ENCODE measurements around the gene RNPEP. TPM values are rescaled to one million over a fixed set of nuclear protein-coding genes. Genes with fewer than 3 reads are reported as not detected.
A peak's percentile ranks its signal among the peaks of the same experiment; 100 is the strongest.

RNPEP gene
- polyA plus RNA-seq, 3 donors, result 108 to 153 (median 127) TPM

- no peak for DNase-seq
- Mint-ChIP-seq H3K4me3 (no peak overlapping the region), H3K4me1 (no peaks in the 10 kb centered on the region), H3K36me3 (peaks cover 84 to 97% of the 10 kb centered on the region in 2 donors), H3K9me3 (peaks cover 0 to 2% (median 0%) of the 10 kb centered on the region in 7 donors), H3K27me3 (ENCODE audit: low read depth in 3 of 3) (peaks cover 0 to 2% (median 1%) of the 10 kb centered on the region in 3 donors), H3K27ac (peak overlapping the region in 1 of 7 donors; percentile 46)
- no peak for TF ChIP-seq CTCF (IDR thresholded peaks at IDR 0.05)
- H3K4me2 ChIP-seq (replicated peaks; ENCODE audit: extremely low read depth, low read length, poor library complexity, severe bottlenecking), result no peak overlapping the region
- no peaks in the 10 kb centered on the region for H3K27me3 ChIP-seq (ENCODE audit: control insufficient read depth in 2 of 2, insufficient read depth in 2 of 2, low read length in 2 of 2)
- no peaks in the 10 kb centered on the region for H3K4me1 ChIP-seq (ENCODE audit: control insufficient read depth in 1 of 2, insufficient read depth in 2 of 2, low read length in 2 of 2)
- intact Hi-C loops (cut with micrococcal nuclease), result loop anchor here in 1 of 2 donors (10.0 kb wide), 1 partner anchor 122 kb away; the partner anchor contains the start of gene GPR37L1
- WGBS (ENCODE audit: insufficient coverage), result no CpG with 5 or more reads among the region's 9 CpGs
- H3K36me3 ChIP-seq (replicated peaks in 1 of 2; ENCODE audit: control insufficient read depth in 1 of 2, insufficient read depth in 2 of 2, low read length in 2 of 2), result peaks cover 81 to 99% of the 10 kb centered on the region in 2 donors
- no peaks in the 10 kb centered on the region for H3K79me2 ChIP-seq (ENCODE audit: insufficient read depth, low read length)
- no peak overlapping the region for H3K9ac ChIP-seq (ENCODE audit: insufficient read depth, low read length, poor library complexity, severe bottlenecking)
- H3K27ac ChIP-seq (ENCODE audit: low read depth in 1 of 2, low read length in 2 of 2), result no peak overlapping the region
- H4K20me1 ChIP-seq (ENCODE audit: insufficient read depth, low read length), result peaks cover 59% of the 10 kb centered on the region
- no peak overlapping the region for H3K4me3 ChIP-seq (replicated peaks in 1 of 3; ENCODE audit: low read depth in 2 of 3, low read length in 3 of 3)
- H3K9me3 ChIP-seq (replicated peaks in 1 of 2; ENCODE audit: control insufficient read depth in 1 of 2, insufficient read depth in 1 of 2, low read length in 2 of 2), result no peaks in the 10 kb centered on the region
- H2AFZ ChIP-seq (ENCODE audit: insufficient read depth, low read depth, low read length, poor library complexity, severe bottlenecking), result no peak overlapping the region
These were observed 20.1 kb downstream of the RNPEP start for GRCh38 chr1:202002507-202002906.

- H2AFZ ChIP-seq (ENCODE audit: insufficient read depth, low read depth, low read length, poor library complexity, severe bottlenecking), result no peak overlapping the region
- no peaks in the 10 kb centered on the region for H3K27me3 ChIP-seq (ENCODE audit: control insufficient read depth in 2 of 2, insufficient read depth in 2 of 2, low read length in 2 of 2)
- DNase-seq, result no peak
- H3K27me3 Mint-ChIP-seq (ENCODE audit: low read depth in 3 of 3), result peaks cover 0 to 2% (median 1%) of the 10 kb centered on the region in 3 donors
- no peaks in the 10 kb centered on the region for H3K4me1 Mint-ChIP-seq
- over 99% methylated on average over 9 of the region's 9 CpGs for WGBS (ENCODE audit: insufficient coverage)
- TF ChIP-seq CTCF (IDR thresholded peaks at IDR 0.05), result no peak
- no peak overlapping the region for H3K27ac ChIP-seq (ENCODE audit: low read depth in 1 of 2, low read length in 2 of 2)
- intact Hi-C loops (cut with micrococcal nuclease), result loop anchor here in 1 of 2 donors (10.0 kb wide), 1 partner anchor 120 kb away; the partner anchor contains the start of gene GPR37L1
- no peaks in the 10 kb centered on the region for H3K4me1 ChIP-seq (ENCODE audit: control insufficient read depth in 1 of 2, insufficient read depth in 2 of 2, low read length in 2 of 2)
- peaks cover 50% of the 10 kb centered on the region for H4K20me1 ChIP-seq (ENCODE audit: insufficient read depth, low read length)
- no peak overlapping the region for H3K4me3 Mint-ChIP-seq
- H3K9me3 ChIP-seq (replicated peaks in 1 of 2; ENCODE audit: control insufficient read depth in 1 of 2, insufficient read depth in 1 of 2, low read length in 2 of 2), result no peaks in the 10 kb centered on the region
- peaks cover 75 to 95% of the 10 kb centered on the region in 2 donors for H3K36me3 Mint-ChIP-seq
- H3K36me3 ChIP-seq (replicated peaks in 1 of 2; ENCODE audit: control insufficient read depth in 1 of 2, insufficient read depth in 2 of 2, low read length in 2 of 2), result peaks cover 76 to 93% of the 10 kb centered on the region in 2 donors
- no peak overlapping the region for H3K4me2 ChIP-seq (replicated peaks; ENCODE audit: extremely low read depth, low read length, poor library complexity, severe bottlenecking)
- H3K4me3 ChIP-seq (replicated peaks in 1 of 3; ENCODE audit: low read depth in 2 of 3, low read length in 3 of 3), result no peak overlapping the region
- peaks cover 0 to 2% (median 0%) of the 10 kb centered on the region in 7 donors for H3K9me3 Mint-ChIP-seq
- no peak overlapping the region for H3K9ac ChIP-seq (ENCODE audit: insufficient read depth, low read length, poor library complexity, severe bottlenecking)
- no peak overlapping the region for H3K27ac Mint-ChIP-seq
- no peaks in the 10 kb centered on the region for H3K79me2 ChIP-seq (ENCODE audit: insufficient read depth, low read length)
These were observed 22.3 kb downstream of the RNPEP start for GRCh38 chr1:202004711-202005110.

Data from CD14-positive monocyte (primary cell).